Epithelial cell of esophagus (primary cell): ENCODE data around the gene CEP89.
A peak's percentile ranks its signal among the peaks of the same experiment; 100 is the strongest.
"Not testable (repeated sequence)": the region's sequence is repeated elsewhere in the genome, so short reads cannot be mapped to it uniquely, and the experiment has no call there.

Source experiments
- DNase-seq: peaks from one replicate; pipeline ENCODE4 v3.0.0; 2010; ENCODE audit warnings: low read depth
- H3K4me3 ChIP-seq: 2 replicates; pipeline ENCODE4 v1.5.1; 2011; ENCODE audit warnings: mild to moderate bottlenecking, low read length, control low read depth
- CTCF ChIP-seq: IDR thresholded peaks from 2 replicates; pipeline ENCODE4 v1.5.1; 2011; ENCODE audit warnings: low read depth, mild to moderate bottlenecking, low read length, control low read depth, inconsistent platforms; ENCODE audit not compliant: insufficient read depth; ENCODE audit errors: missing control alignments

CEP89 gene

DNA sequence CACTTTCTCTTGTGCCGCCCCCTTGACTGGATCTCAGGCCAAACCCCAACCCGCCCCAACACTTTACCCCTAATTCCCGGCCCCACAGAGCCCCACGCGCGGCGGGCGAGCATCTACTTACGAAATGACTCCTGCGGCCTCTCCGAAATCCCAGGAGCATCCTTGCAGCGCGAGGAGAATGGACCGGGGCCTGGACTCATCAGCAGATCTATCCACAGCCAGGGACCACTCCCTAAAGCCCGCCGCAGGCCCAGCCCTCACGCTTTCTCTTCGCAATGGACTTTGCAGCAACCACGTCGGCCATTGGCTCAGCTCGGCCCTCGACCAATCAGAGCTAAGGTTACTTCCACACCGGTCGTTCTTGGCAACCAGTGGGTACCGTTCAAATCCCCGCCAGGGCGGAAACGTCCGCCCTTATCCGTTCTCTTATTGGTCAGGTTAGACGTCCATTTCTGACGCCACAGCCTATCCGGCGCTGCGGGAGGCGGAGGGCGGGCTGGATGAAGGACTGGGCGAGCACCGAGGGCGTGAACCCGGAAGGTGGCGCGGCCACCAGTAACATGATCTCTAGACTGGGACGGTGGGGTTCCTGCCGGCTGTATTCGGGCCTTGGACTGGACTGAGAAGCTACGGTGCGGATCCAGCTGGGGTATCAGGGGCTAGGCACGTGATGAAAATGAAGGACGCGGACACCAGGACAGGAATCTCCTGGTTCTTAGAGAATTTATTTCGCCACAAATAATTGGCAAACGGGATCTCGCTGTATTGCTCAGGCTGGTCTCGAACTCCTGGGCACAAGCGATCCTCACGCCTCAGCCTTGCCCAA is at the start of gene CEP89, which contains the start of gene FAAP24:
Gene CEP89, minus strand, starts transcription at position 244 of the 826 bp plus-strand sequence. Its CDS starts 84 bp downstream, at position 160.
Gene FAAP24, plus strand, starts transcription at position 528 of the 826 bp plus-strand sequence. CDS start 955 bp downstream, outside the sequence.
- DNase-seq: peak; percentile 99
- H3K4me3 ChIP-seq: peak within 1 kb of the TSS; percentile 81
- no peak for TF ChIP-seq CTCF

DNA sequence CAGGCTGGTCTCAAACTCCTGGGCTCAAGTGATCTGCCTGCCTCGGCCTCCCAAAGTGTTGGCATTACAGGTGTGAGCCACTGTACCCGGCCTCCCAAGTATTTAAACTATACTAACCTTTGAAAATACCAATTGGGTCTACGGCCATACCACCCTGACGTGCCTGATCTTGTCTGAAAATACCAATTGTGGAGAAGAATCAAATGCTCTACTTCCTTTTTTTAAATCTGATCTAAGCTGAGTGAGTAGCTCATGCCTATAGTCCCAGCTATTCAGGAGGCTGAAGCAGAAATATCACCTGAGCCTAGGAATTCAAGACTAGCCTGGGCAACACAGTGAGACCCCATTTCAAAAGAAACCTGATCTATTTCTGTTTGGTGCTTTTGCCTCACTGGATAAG is 39.1 kb upstream of the CEP89 start:
- peak; percentile 20 for DNase-seq
- not testable (repeated sequence) for H3K4me3 ChIP-seq

GRCh38 chr19:33008738-33009137 is 37.0 kb upstream of the CEP89 start:
- TF ChIP-seq CTCF: no peak
- DNase-seq: no peak
- H3K4me3 ChIP-seq: no peak overlapping the region

GRCh38 chr19:33005440-33005839 is 33.7 kb upstream of the CEP89 start:
- no peak for TF ChIP-seq CTCF
- DNase-seq: peak; percentile 70
- no peak overlapping the region for H3K4me3 ChIP-seq

DNA sequence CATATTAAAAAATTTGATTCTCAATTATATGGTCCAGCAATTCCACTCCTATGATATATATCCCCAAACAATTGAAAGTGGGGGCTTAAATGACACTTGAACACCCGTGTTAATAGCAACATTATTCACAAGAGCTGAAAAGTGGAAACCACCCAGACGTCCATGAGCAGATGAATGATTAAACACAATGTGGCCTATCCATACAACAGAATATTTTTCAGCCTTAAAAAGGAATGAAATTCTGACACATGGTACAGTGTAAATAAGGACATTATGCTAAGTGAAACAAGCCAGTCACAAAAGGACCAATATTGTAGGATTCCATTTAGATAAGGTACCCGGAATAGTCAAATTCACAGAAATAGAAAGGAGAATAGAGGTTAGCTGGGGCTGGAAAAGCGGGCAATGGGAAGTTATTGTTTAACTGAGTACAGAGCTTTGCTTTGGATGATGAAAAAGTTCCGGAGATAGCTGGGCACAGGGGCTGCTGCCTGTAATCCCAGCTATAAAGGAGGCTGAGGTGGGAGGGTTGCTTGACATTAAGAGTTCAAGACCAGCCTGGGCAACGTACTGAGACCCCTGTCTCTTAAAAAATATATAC is 31.8 kb upstream of the CEP89 start:
- DNase-seq, H3K4me3 ChIP-seq: not testable (repeated sequence)

GRCh38 chr19:33002126-33002865 is 30.5 kb upstream of the CEP89 start:
- not testable (repeated sequence) for DNase-seq, H3K4me3 ChIP-seq

- DNase-seq: no peak
- TF ChIP-seq CTCF: no peak
- H3K4me3 ChIP-seq: no peak overlapping the region
Observed at GRCh38 chr19:33000910-33001309, 29.2 kb upstream of the CEP89 start.

GRCh38 chr19:33000510-33000909 is 28.8 kb upstream of the CEP89 start:
- TF ChIP-seq CTCF: no peak
- no peak overlapping the region for H3K4me3 ChIP-seq
- DNase-seq: no peak
